Transverse colon (tissue), 4 donors: ENCODE results near the gene SUPT16H.

Source experiments
- CTCF ChIP-seq, 5 experiments: fragments of 200-600 bp in 3 of 5; fragments of 450-650 bp in 2 of 5; sonication (generic) in 3 of 5; IDR thresholded peaks; 1 replicate in 2 of 5; 2 replicates in 3 of 5; pipeline ENCODE4 v1.5.1; 2016 to 2017; ENCODE audit warnings: antibody characterized with exemption in 5 of 5, inconsistent platforms in 3 of 5, mild to moderate bottlenecking in 2 of 5, moderate library complexity in 1 of 5
- POLR2A ChIP-seq: fragments of 450-650 bp; IDR thresholded peaks from one replicate; pipeline ENCODE4 v1.6.1; 2016; ENCODE audit warnings: antibody characterized with exemption, mild to moderate bottlenecking, moderate library complexity
- POLR2AphosphoS5 ChIP-seq, 3 donors: sonication (generic); formaldehyde crosslinking; IDR thresholded peaks; one replicate each; pipeline ENCODE4 v1.6.1; 2016; ENCODE audit warnings: antibody characterized with exemption in 3 of 3

GRCh38 chr14:21350539-21350938 lies 33.3 kb downstream of the SUPT16H start:
- TF ChIP-seq CTCF (IDR thresholded peaks at IDR 0.05) (no peak), POLR2A (no peak), POLR2AphosphoS5 (IDR thresholded peaks at IDR 0.05) (no peak)
